Measurements from ENCODE around the gene MMP11.

The MMP11 gene

DNA sequence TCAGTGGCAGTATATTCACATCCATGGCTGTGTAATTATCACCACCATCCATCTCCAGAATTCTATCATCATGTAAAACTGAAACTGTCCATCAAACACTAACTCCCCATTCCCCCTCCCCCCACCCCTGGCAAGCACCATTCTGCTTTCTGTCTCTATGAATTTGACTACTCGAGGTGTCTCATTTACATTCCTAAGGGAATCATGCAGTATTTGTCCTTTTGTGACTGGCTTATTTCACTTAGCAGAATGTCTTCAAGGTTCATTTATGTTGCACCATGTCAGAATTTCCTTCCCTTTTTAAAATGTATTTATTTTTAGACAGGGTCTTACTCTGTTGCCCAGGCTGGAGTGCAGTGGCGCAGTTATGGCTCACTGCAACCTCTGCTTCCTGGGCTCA, 45.9 kb downstream of the MMP11 start:
- Histone ChIP-seq H3K4me3 (ENCODE audit: low read length) (no peak overlapping the region), H3K9ac (ENCODE audit: low read length) (no peak overlapping the region), H3K27ac (ENCODE audit: low read length) (no peak overlapping the region), H3K9me3 (ENCODE audit: control insufficient read depth, low read depth, low read length) (no peaks in the 10 kb centered on the region), H3K36me3 (ENCODE audit: control insufficient read depth, low read depth, low read length) (peaks cover 61% of the 10 kb centered on the region), H3K4me1 (ENCODE audit: control insufficient read depth, low read depth, low read length) (no peaks in the 10 kb centered on the region), H3K27me3 (ENCODE audit: control insufficient read depth, insufficient read depth, low read length) (no peaks in the 10 kb centered on the region)

DNA sequence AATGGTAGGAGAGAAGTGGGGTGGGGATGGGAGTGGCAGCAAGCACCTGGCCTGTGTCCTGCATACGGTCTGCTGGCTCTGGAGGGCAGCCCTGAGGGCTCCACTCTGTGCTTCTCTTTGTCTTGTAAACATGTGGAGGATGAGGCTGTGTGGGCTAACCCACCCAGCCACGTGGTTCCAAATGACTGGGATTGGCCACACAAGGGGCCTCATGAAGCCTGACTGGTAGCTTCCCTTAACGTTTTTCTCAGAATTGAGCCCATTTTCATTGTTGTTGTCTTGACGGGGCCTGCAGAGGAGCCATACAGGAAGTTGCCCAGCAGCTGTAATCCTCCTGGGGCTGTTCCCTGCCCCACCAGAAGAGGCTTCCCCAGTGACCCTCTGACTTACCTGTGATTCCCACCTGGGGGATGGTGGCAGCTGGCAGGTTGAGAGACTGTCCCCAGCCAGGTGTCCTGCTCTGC, 48.1 kb downstream of the MMP11 start:
- H3K27ac ChIP-seq (ENCODE audit: low read length) = no peak overlapping the region
- H3K9ac ChIP-seq (ENCODE audit: low read length) = no peak overlapping the region
- H3K27me3 ChIP-seq (ENCODE audit: control insufficient read depth, insufficient read depth, low read length) = no peaks in the 10 kb centered on the region
- no peaks in the 10 kb centered on the region for H3K4me1 ChIP-seq (ENCODE audit: control insufficient read depth, low read depth, low read length)
- no peak overlapping the region for H3K4me3 ChIP-seq (ENCODE audit: low read length)
- H3K36me3 ChIP-seq (ENCODE audit: control insufficient read depth, low read depth, low read length) = peaks cover 84% of the 10 kb centered on the region
- H3K9me3 ChIP-seq (ENCODE audit: control insufficient read depth, low read depth, low read length) = no peaks in the 10 kb centered on the region

DNA sequence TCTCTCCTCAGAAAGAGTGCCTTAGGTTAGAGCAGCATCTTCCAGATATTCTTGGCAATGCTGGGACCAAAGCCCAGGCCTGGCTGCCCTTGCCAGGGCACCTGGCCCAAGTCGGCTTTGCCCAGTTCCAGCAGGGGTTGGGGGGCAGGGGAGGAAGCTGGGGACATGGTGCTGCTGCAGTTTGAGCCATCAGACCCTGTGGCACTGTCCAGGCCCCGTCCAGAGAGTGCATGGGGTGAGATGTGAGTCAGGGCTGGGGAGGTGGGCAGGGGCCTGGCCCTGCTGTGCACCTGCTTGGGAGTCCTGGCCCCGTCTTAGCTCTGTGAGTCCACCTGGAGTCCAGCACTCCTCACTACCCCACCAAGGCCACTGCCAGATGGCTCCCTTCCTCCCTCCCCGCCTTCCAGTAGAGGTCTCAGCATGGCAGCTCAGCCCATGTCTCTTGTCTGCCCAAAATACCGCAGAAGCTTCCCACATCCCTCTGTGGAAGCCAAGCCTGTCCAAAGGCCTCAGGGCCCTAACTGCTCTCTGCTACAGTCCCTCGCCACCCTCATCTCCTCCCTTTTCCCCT, 49.5 kb downstream of the MMP11 start:
- Histone ChIP-seq H3K36me3 (ENCODE audit: control insufficient read depth, low read depth, low read length) (peaks cover 85% of the 10 kb centered on the region), H3K9ac (ENCODE audit: low read length) (no peak overlapping the region), H3K27me3 (ENCODE audit: control insufficient read depth, insufficient read depth, low read length) (no peaks in the 10 kb centered on the region), H3K4me1 (ENCODE audit: control insufficient read depth, low read depth, low read length) (no peaks in the 10 kb centered on the region), H3K4me3 (ENCODE audit: low read length) (no peak overlapping the region), H3K9me3 (ENCODE audit: control insufficient read depth, low read depth, low read length) (no peaks in the 10 kb centered on the region), H3K27ac (ENCODE audit: low read length) (no peak overlapping the region)

DNA sequence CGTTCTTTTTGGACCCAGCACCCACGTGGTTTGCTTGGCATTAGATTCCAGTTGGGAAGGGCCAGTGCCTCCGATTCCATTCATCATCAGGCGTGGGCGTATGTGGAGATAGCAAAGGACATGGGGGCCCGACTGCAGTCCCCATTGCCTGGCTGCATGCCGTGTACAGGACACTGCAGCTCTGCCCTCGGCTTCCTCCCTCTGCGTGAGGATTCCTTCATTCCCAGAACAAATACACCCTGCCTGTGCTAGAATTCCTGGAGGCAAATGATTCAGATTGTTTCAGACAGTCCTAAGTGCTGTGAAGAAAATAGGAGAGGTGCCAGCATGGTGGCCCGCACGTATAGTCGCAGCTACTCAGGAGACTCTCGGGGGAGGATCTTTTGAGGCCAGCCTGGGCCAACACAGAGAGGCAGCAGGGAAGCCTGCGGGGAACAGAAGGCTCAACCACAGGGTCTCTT, 50.7 kb downstream of the MMP11 start:
- no peaks in the 10 kb centered on the region for H3K4me1 ChIP-seq (ENCODE audit: control insufficient read depth, low read depth, low read length)
- no peak overlapping the region for H3K4me3 ChIP-seq (ENCODE audit: low read length)
- no peak overlapping the region for H3K9ac ChIP-seq (ENCODE audit: low read length)
- no peak overlapping the region for H3K27ac ChIP-seq (ENCODE audit: low read length)
- H3K9me3 ChIP-seq (ENCODE audit: control insufficient read depth, low read depth, low read length) = no peaks in the 10 kb centered on the region
- H3K27me3 ChIP-seq (ENCODE audit: control insufficient read depth, insufficient read depth, low read length) = no peaks in the 10 kb centered on the region
- H3K36me3 ChIP-seq (ENCODE audit: control insufficient read depth, low read depth, low read length) = peaks cover 85% of the 10 kb centered on the region

DNA sequence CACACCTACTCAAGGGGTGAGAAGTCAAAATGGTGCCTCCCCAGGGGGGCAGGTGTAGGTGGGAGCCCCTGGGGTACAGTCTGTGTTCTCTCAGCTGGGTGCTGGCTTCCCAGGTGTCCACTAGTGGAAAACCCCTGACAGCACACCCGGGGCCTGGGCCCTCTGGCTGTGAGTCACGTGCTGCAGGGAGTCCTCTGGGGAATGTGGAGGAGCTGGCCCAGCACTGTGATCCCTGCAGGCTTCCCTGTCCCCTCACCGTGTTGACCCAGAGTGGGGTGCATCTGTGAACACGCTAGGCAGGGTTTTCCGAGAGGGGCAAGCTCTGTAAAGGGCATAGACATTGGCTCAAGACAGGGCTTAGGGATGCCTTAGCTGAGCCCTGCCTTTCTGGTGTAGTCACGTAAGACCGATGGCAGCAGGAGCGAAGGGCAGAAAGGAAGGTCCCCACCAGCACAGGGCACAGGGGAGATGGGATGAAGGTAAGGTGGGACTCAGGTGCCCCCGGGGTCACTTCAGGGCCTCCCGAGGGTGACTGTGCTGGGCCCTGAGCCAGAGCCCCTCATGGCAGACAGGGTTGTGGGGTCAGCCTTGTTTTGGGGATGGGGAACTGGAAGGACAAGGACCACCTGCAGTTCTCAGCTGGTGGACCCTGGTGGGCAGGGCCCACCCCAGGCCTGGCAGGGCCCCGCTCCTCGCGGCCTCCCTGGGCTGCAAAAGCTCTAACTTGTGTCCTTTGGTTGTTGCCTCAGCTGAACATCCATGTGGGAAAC, 52.0 kb downstream of the MMP11 start:
- Histone ChIP-seq H3K27ac (ENCODE audit: low read length) (no peak overlapping the region), H3K27me3 (ENCODE audit: control insufficient read depth, insufficient read depth, low read length) (no peaks in the 10 kb centered on the region)

DNA sequence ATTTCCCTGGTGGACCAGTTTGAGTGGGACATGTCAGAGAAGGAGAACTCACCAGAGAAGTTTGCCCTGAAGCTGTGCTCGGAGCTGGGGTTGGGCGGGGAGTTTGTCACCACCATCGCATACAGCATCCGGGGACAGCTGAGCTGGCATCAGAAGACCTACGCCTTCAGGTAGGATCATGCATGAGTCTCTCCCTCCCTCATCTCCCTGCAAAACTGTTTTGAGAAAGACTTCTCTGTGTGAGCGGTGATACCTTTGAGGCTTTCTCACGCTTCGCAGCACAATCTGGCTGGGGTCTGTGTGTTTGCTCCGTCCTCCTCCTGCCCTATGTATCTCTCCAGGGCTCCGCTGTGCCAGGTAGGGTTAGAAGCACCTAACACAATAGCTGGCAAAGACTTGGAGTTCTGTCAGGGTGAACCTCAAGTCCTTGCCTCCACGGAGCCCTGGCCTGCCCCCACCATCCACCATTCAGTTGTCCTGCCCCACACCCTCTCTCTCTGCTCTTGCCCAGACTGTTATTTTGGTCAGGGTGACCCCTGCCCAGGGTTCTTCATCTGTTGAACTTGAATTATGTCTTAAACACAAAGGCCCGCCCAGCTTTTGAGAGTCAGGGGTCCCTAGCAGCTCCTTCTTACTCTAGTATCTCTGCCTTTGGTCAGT, 52.7 kb downstream of the MMP11 start:
- H3K4me1 ChIP-seq (ENCODE audit: control insufficient read depth, low read depth, low read length) = no peaks in the 10 kb centered on the region
- no peak overlapping the region for H3K9ac ChIP-seq (ENCODE audit: low read length)
- no peaks in the 10 kb centered on the region for H3K27me3 ChIP-seq (ENCODE audit: control insufficient read depth, insufficient read depth, low read length)
- no peaks in the 10 kb centered on the region for H3K9me3 ChIP-seq (ENCODE audit: control insufficient read depth, low read depth, low read length)
- H3K4me3 ChIP-seq (ENCODE audit: low read length) = no peak overlapping the region
- H3K27ac ChIP-seq (ENCODE audit: low read length) = no peak overlapping the region
- H3K36me3 ChIP-seq (ENCODE audit: control insufficient read depth, low read depth, low read length) = peaks cover 81% of the 10 kb centered on the region

More for the DNA sequence above, 52.0 kb downstream of the MMP11 start:
- no peak overlapping the region for H3K4me3 ChIP-seq (ENCODE audit: low read length)
- no peaks in the 10 kb centered on the region for H3K4me1 ChIP-seq (ENCODE audit: control insufficient read depth, low read depth, low read length)
- H3K9ac ChIP-seq (ENCODE audit: low read length) = no peak overlapping the region
- H3K36me3 ChIP-seq (ENCODE audit: control insufficient read depth, low read depth, low read length) = peaks cover 81% of the 10 kb centered on the region
- no peaks in the 10 kb centered on the region for H3K9me3 ChIP-seq (ENCODE audit: control insufficient read depth, low read depth, low read length)

DNA sequence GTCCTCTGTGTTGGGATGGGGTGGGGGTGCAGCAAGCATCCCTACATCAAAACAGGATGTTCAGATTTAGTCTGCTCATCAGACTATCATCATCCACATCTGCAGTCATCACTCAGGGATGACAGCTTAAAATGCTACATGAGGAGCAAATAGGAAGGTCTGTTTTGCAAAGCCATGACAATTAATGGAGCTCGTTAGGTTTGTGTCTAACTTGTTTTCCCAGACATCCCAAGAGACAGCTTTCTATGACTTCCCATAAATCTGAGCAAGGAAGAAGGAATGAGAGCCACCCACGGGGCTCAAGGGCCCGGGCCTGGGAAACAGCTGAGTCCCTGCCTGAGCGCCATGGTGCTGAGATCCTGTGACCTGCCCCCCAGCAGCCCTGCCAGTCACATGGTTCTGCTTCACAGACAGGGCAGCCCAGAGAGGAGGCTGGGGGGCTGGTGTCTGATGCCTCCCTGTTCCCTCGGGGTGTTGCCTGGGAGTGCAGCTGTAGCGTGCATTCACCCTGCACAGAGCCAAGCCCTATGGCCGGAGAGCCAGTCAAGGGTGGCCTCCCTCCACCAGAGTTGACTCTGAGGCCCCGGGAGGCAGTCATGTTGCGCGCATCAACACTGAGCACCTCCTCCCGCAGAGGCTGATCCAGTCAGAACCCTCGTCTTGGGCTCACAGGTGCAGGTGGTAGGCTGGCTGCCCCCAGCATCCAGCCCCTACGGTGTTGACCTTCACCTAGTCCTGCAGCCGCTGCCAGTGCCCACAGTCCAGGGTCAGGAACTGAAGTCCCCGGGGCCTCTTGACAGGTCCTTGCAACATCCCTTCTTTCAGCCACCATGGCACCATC, 54.1 kb downstream of the MMP11 start:
- Histone ChIP-seq H3K27me3 (ENCODE audit: control insufficient read depth, insufficient read depth, low read length) (no peaks in the 10 kb centered on the region), H3K27ac (ENCODE audit: low read length) (no peak overlapping the region), H3K9me3 (ENCODE audit: control insufficient read depth, low read depth, low read length) (no peaks in the 10 kb centered on the region), H3K36me3 (ENCODE audit: control insufficient read depth, low read depth, low read length) (peaks cover 75% of the 10 kb centered on the region), H3K4me3 (ENCODE audit: low read length) (no peak overlapping the region), H3K9ac (ENCODE audit: low read length) (no peak overlapping the region), H3K4me1 (ENCODE audit: control insufficient read depth, low read depth, low read length) (no peaks in the 10 kb centered on the region)

DNA sequence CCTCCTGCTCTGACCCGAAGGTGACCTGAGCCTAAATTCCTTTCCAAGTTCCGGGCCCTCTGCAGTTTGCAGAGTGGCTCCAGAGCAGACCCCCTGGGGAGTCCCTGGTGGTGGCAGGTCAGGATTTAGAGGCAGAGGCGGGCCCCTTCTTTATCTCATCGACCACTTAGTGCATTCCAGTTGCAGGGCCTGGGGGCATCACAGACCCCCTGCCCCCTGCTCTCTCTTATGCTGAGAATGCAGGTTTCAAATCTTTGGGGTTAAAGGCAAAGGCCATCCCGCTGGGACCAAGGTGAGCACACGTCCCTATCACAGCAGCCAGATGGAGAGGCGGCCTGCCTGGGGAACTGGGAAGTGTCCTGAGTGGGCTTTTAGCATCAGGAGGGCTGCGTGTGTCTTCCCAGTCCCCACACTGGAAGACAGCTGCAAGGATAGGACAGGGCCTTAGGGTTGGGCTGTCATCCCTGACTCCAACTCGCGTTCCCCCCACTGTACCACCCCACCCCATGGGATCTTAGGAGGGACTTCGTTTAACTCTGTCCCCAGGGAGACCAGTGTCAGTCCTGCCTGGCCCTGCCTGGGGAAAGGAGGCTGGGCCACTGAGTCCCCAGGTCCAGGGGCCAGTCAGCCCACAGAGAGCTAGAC, 54.8 kb downstream of the MMP11 start:
- Histone ChIP-seq H3K4me1 (ENCODE audit: control insufficient read depth, low read depth, low read length) (no peaks in the 10 kb centered on the region), H3K36me3 (ENCODE audit: control insufficient read depth, low read depth, low read length) (peaks cover 68% of the 10 kb centered on the region), H3K4me3 (ENCODE audit: low read length) (no peak overlapping the region), H3K27ac (ENCODE audit: low read length) (no peak overlapping the region), H3K9me3 (ENCODE audit: control insufficient read depth, low read depth, low read length) (no peaks in the 10 kb centered on the region), H3K27me3 (ENCODE audit: control insufficient read depth, insufficient read depth, low read length) (no peaks in the 10 kb centered on the region), H3K9ac (ENCODE audit: low read length) (no peak overlapping the region)

DNA sequence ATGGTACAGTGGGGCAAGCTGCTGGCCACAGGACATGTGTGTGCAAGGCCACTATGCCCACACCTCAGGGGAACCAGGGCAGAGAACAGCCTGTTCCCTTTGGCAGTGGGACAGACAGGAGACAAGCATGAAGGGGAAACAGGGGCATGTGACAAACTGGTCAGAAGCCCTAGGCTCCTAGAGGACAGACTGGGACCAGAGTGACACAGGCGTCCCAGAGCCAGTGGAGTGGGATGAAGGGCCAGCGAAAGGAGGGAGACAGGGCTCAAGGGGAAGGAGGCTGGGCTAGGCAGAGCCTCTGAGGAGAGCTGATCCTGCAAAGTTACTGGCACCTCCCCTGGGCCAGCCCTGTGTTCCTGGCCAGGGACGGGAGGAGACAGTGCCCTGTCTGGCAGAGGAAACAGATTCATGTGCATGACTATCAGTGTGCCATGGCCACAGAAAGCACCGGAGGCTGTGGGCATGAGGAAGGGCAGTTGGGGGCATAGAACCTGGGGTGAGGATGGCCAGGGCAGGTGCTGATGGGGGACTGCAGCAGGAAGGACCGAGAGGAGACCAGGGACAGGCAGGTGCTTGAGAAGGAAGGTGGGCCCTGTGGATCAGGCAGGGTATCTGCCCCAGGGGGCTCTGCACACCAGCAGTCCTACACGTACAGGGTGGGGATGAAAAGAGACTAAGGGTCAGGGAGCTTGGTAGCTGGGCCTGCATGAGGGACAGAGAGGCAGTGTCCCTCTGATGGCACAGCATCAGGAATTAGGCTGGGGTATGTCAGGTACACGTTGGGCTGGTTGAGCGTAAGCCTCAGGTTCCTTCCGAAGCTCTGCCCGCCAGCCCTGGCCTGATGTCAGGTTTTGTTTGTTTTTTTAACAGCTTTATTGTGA, 56.4 kb downstream of the MMP11 start:
- Histone ChIP-seq H3K36me3 (ENCODE audit: control insufficient read depth, low read depth, low read length) (peaks cover 65% of the 10 kb centered on the region), H3K4me3 (ENCODE audit: low read length) (no peak overlapping the region), H3K9ac (ENCODE audit: low read length) (no peak overlapping the region)

DNA sequence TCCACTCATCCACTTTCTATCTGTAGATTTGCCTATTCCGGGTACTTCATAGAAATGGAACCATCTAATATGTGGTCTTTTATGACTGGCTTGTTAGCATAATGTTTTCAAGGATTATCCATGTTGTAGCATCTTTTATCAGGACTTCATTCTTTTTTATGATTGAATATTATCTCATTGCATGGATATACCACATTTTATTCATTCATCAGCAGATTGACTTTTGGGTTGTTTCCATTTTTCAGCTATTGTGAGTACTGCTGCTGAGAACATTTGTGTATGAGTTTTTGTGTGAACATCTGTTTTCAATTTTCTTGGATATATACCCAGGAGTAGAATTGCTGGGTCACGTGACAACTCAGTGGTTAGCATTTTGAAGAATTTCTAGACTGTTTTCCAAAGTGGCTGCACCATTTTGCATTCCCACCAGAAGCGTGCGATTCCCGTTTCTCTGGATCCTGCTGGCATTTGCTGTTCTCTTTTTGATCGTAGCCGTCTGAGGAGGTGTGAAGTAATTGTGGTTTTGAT, 57.3 kb downstream of the MMP11 start:
- no peak overlapping the region for H3K4me3 ChIP-seq (ENCODE audit: low read length)
- H3K4me1 ChIP-seq (ENCODE audit: control insufficient read depth, low read depth, low read length) = no peaks in the 10 kb centered on the region
- H3K9me3 ChIP-seq (ENCODE audit: control insufficient read depth, low read depth, low read length) = no peaks in the 10 kb centered on the region
- H3K27ac ChIP-seq (ENCODE audit: low read length) = no peak overlapping the region
- H3K27me3 ChIP-seq (ENCODE audit: control insufficient read depth, insufficient read depth, low read length) = no peaks in the 10 kb centered on the region
- no peak overlapping the region for H3K9ac ChIP-seq (ENCODE audit: low read length)
- peaks cover 60% of the 10 kb centered on the region for H3K36me3 ChIP-seq (ENCODE audit: control insufficient read depth, low read depth, low read length)

More for the DNA sequence above, 56.4 kb downstream of the MMP11 start:
- Histone ChIP-seq H3K9me3 (ENCODE audit: control insufficient read depth, low read depth, low read length) (no peaks in the 10 kb centered on the region), H3K27me3 (ENCODE audit: control insufficient read depth, insufficient read depth, low read length) (no peaks in the 10 kb centered on the region), H3K4me1 (ENCODE audit: control insufficient read depth, low read depth, low read length) (no peaks in the 10 kb centered on the region), H3K27ac (ENCODE audit: low read length) (no peak overlapping the region)
